Right lobe of liver (tissue), 4 donors: ENCODE data around the gene EYA4.

Source experiments
- CTCF ChIP-seq, 4 donors: fragments of 200-600 bp in 3 of 4; fragments of 450-650 bp in 1 of 4; IDR thresholded peaks; one replicate each; pipeline versions ENCODE4 v1.5.1 to v1.8.0; 2016 to 2022; ENCODE audit warnings: antibody characterized with exemption in 4 of 4, mild to moderate bottlenecking in 2 of 4
- POLR2A ChIP-seq: fragments of 450-650 bp; IDR thresholded peaks from one replicate; pipeline ENCODE4 v1.6.1; 2017; ENCODE audit warnings: antibody characterized with exemption, mild to moderate bottlenecking
- donor health status: DM: no; HTN: no; CAD: no.
- donor health status: DM: no; HTN: no; CAD: no.
- donor health status: DM: no; HTN: yes; CAD: no.

GRCh38 chr6:133555685-133556084 is 314.5 kb downstream of the EYA4 start:
- TF ChIP-seq CTCF (IDR thresholded peaks at IDR 0.05) (no peak), POLR2A (no peak)
